Measurements from ENCODE around the gene SLC25A44. TPM values are rescaled to one million over a fixed set of nuclear protein-coding genes. Genes with fewer than 3 reads are reported as not detected.

Gene SLC25A44
- total and polyA plus RNA-seq, 8 donors: 4.9 to 9.9 (median 7.1) TPM

DNA sequence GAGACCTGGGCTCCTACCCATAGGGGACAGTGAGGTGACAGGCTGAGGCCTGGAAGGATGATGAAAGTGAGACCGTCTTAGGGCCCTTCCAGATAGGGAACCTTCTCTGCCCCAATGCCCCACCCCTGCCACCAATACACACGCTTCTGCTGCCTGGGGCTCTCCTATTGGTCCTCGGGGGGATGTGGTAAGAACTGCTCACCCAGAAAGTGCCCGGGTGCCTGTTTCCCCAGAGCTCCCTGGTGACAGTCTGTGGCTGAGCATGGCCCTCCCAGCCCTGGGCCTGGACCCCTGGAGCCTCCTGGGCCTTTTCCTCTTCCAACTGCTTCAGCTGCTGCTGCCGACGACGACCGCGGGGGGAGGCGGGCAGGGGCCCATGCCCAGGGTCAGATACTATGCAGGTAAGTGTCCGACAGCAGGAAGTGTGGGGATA lies 39.6 kb upstream of the SLC25A44 start:
- DNase-seq: peak; percentile 41 to 46
- 56 to 69% (median 63%) methylated on average over 11 of the region's 11 CpGs for WGBS, 5 donors
- Histone ChIP-seq H3K4me1 (peaks cover 0 to 27% (median 4%) of the 10 kb centered on the region in 4 donors), H3K4me3 (peak overlapping the region in 2 of 4 donors; percentile 24 to 29), H3K9me3 (no peaks in the 10 kb centered on the region), H3K27me3 (peaks cover 0 to 19% (median 5%) of the 10 kb centered on the region in 3 donors), H3K27ac (peak overlapping the region in 2 of 5 donors; percentile 55 to 67), H3K36me3 (peaks cover 0 to 9% (median 1%) of the 10 kb centered on the region in 4 donors)
- intact Hi-C loops (cut with DNase I; ENCODE audit: low total_unique reads): no loop called here
- TF ChIP-seq POLR2A (IDR thresholded peaks at IDR 0.05): no peak
- TF ChIP-seq EP300 (IDR thresholded peaks at IDR 0.05): no peak
- TF ChIP-seq POLR2AphosphoS5 (IDR thresholded peaks at IDR 0.05): no peak
- TF ChIP-seq, protein P1, sequence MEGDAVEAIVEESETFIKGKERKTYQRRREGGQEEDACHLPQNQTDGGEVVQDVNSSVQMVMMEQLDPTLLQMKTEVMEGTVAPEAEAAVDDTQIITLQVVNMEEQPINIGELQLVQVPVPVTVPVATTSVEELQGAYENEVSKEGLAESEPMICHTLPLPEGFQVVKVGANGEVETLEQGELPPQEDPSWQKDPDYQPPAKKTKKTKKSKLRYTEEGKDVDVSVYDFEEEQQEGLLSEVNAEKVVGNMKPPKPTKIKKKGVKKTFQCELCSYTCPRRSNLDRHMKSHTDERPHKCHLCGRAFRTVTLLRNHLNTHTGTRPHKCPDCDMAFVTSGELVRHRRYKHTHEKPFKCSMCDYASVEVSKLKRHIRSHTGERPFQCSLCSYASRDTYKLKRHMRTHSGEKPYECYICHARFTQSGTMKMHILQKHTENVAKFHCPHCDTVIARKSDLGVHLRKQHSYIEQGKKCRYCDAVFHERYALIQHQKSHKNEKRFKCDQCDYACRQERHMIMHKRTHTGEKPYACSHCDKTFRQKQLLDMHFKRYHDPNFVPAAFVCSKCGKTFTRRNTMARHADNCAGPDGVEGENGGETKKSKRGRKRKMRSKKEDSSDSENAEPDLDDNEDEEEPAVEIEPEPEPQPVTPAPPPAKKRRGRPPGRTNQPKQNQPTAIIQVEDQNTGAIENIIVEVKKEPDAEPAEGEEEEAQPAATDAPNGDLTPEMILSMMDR (IDR thresholded peaks at IDR 0.05): no peak

DNA sequence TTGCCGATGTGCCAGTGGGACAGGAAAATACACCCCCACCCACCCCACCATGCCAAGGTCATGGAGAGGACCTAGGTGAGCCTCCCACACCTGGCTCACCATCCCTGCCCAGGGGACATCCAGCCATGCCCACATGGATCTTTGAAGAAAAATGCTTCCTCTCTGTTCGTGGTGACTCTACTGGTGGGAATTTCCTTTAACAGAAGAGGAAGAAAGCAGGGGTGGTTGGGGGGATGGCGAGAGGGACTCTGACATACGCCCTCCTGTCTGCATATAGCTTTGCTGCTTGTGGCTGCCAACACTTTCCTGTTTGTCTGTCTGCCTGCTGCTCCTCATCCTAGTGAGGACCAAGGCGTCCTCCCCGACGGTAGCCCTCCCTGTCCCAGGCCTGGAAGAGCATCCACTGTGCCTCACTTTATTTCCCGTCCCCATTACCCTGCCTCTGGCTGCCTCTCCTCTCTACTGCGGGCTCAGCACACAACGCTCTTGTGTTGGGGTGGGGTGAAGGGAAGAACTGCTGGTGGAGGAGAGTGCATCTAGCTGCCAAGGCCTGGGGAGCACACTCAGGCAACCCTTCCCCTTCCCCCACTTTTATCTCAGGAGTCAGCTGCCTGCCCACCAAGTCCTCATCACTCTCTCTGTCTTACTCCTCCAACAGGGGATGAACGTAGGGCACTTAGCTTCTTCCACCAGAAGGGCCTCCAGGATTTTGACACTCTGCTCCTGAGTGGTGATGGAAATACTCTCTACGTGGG lies 38.0 kb upstream of the SLC25A44 start:
- H3K27me3 ChIP-seq: peaks cover 0 to 3% (median 0%) of the 10 kb centered on the region in 3 donors
- TF ChIP-seq POLR2AphosphoS5 (IDR thresholded peaks at IDR 0.05) (no peak), EP300 (IDR thresholded peaks at IDR 0.05) (no peak), POLR2A (IDR thresholded peaks at IDR 0.05) (no peak)
- TF ChIP-seq, protein P1 (IDR thresholded peaks at IDR 0.05): no peak
- peak overlapping the region in 2 of 4 donors; percentile 24 to 29 for H3K4me3 ChIP-seq
- no peak for DNase-seq
- peaks cover 0 to 9% (median 1%) of the 10 kb centered on the region in 4 donors for H3K36me3 ChIP-seq
- H3K27ac ChIP-seq: no peak overlapping the region
- WGBS, 5 donors: 58 to 81% (median 68%) methylated on average over 11 to 12 of the region's 12 CpGs
- no peaks in the 10 kb centered on the region for H3K9me3 ChIP-seq
- H3K4me1 ChIP-seq: peaks cover 0 to 31% (median 12%) of the 10 kb centered on the region in 4 donors
- intact Hi-C loops (cut with DNase I; ENCODE audit: low total_unique reads): no loop called here

DNA sequence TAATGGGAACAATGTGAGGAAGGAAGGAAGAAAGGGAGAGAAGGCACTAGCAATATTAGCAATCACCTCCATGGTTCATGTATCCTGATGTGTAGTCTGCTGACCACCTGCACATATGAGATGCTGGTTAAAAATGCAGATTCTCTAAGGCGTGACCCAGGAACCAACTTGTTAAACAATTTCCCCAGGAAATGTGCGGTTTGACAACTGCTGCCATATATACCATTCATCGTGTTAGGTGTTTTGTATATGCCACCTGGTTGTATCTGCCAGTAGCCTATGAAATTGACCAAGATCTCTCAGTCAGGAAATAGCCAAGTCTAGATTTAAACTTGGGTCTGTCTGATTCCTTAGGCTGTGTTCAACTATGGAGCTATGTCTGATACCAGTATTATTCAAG lies 36.4 kb upstream of the SLC25A44 start:
- WGBS, 5 donors: 81 to 95% (median 86%) methylated on average over 3 of the region's 3 CpGs
- intact Hi-C loops (cut with DNase I; ENCODE audit: low total_unique reads): no loop called here
- Histone ChIP-seq H3K36me3 (peaks cover 0 to 9% (median 1%) of the 10 kb centered on the region in 4 donors), H3K27ac (no peak overlapping the region), H3K9me3 (no peaks in the 10 kb centered on the region), H3K4me3 (no peak overlapping the region), H3K27me3 (no peaks in the 10 kb centered on the region), H3K4me1 (peaks cover 14 to 44% (median 25%) of the 10 kb centered on the region in 4 donors)
- TF ChIP-seq POLR2AphosphoS5 (IDR thresholded peaks at IDR 0.05): no peak
- TF ChIP-seq, protein P1 (IDR thresholded peaks at IDR 0.05): no peak
- no peak for DNase-seq

DNA sequence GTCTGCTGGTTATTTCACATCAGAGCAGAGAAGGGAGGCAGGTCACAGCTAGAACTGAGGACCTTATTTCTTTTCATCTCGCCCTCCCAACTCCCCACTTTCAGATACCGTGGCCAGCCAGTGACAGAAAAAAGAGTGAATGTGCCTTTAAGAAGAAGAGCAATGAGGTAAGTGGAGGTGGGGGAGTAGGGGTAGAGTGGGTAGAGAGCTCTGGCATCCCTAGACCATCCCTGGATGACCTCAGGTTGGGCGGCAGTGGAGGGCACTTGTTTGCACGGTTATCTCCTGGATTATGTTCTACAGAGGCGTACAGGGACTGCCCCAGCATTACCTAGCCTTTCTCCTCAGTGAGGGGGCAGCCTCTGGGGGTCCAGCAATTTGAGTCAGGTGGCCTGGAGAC lies 35.9 kb upstream of the SLC25A44 start:
- no peak for DNase-seq
- WGBS, 5 donors: 72 to 86% (median 84%) methylated on average over 4 to 5 of the region's 5 CpGs
- peaks cover 0 to 9% (median 1%) of the 10 kb centered on the region in 4 donors for H3K36me3 ChIP-seq
- no peaks in the 10 kb centered on the region for H3K27me3 ChIP-seq
- peaks cover 19 to 49% (median 30%) of the 10 kb centered on the region in 4 donors for H3K4me1 ChIP-seq
- no peaks in the 10 kb centered on the region for H3K9me3 ChIP-seq
- intact Hi-C loops (cut with DNase I; ENCODE audit: low total_unique reads): no loop called here
- TF ChIP-seq EP300 (IDR thresholded peaks at IDR 0.05) (no peak), POLR2A (IDR thresholded peaks at IDR 0.05) (no peak), POLR2AphosphoS5 (IDR thresholded peaks at IDR 0.05) (no peak)
- TF ChIP-seq, protein P1 (IDR thresholded peaks at IDR 0.05): no peak
- no peak overlapping the region for H3K27ac ChIP-seq
- no peak overlapping the region for H3K4me3 ChIP-seq

Data from stomach (tissue), 9 donors.